HG03280 (cell line): Measurements from ENCODE around the gene BEND6.
A peak's percentile ranks its signal among the peaks of the same experiment; 100 is the strongest.

Source experiments
- ATAC-seq: cut with Tn5 transposase; IDR thresholded peaks from one replicate; pipeline ENCODE4 v1.9.1; 2021; ENCODE audit warnings: mild to moderate bottlenecking, moderate library complexity; ENCODE audit not compliant: unreplicated experiment

The BEND6 gene

GRCh38 chr6:56940463-56940862 lies 14.4 kb upstream of the BEND6 start:
- ATAC-seq: no peak

GRCh38 chr6:56940977-56941376 lies 13.9 kb upstream of the BEND6 start:
- no peak for ATAC-seq

- ATAC-seq: no peak
Measured at GRCh38 chr6:56944661-56945060, 10.2 kb upstream of the BEND6 start.

- ATAC-seq: no peak
Measured at GRCh38 chr6:56946368-56946767, 8.5 kb upstream of the BEND6 start.

- no peak for ATAC-seq
Measured at GRCh38 chr6:56947924-56948323, 7.0 kb upstream of the BEND6 start.

- no peak for ATAC-seq
Measured at GRCh38 chr6:56949265-56949664, 5.6 kb upstream of the BEND6 start.

GRCh38 chr6:56949925-56950495 lies 4.9 kb upstream of the BEND6 start:
- ATAC-seq: no peak

- ATAC-seq: no peak
Measured at GRCh38 chr6:56951049-56951831, 3.7 kb upstream of the BEND6 start.

- peak; percentile 2 for ATAC-seq
Measured at GRCh38 chr6:56953597-56954402, 1.1 kb upstream of the BEND6 start.

DNA sequence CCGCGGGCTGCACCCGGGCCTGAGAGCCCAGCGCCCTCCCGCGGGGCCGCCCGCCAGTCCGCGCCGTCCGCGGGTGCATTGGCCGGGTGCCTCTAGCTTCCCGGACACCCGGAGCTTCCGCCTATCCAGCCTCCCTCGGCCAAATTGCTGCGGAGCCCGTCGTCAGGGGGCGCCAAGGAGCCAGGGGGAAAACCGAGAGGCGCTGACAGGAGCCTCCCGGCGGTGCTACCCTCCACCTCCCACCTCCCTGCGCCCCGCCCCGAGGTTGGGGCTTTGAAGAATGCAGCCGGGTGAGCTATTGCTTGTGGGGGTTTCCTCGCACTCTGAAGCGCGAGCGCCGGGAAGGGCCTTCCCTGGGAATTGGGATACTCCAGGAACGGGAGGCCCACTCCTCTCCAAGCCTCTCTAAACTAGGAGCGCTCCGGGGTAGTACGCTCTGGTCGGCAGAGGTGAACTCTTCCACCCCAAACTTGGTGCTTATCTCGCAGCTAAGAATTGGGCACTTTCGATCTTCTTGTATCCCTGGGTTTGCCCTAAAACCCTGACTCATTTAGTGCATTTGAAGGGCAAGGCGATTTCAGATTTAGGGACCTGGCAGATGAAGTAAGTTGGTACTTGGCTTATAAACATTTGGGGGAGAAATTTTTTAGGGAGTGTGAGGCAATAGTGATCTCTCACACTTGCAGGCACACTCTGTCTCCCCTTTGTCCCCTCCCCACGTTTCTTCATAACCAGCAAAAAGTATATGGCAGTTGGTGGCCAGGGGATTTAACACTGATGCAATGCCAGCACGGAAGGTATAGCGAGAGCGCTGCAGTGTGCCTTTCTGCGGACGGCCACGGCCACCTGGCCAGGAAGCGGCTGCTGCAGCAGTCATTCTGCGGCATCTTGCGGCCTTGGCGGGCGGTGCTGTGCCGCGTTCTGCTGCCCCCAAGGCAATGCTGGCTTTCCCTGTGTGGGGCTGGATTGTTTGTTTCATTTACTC lies 556 bp downstream of the BEND6 start:
- ATAC-seq: peak; percentile 67

DNA sequence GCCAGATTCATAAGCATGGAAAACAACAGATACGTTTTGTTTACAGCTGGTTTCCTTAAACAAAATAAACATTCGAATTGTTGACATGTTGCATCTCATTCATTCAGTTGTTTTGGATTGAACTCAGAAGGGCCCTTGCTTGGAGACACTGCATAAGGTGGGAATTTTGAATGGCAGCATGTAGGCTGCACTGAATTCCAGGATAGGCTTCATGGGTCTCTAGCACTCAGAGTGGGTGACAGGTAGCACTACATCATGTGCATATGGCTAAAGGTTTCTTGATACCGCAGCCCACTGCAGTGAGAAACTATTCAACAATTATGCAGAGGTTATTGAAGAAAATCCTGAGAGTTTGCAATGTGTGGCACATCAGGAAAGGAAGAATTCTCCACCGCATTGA lies 1.6 kb downstream of the BEND6 start:
- no peak for ATAC-seq

GRCh38 chr6:56957856-56958255 lies 2.9 kb downstream of the BEND6 start:
- no peak for ATAC-seq

GRCh38 chr6:56958481-56958880 lies 3.6 kb downstream of the BEND6 start:
- ATAC-seq: no peak

GRCh38 chr6:56959094-56959493 lies 4.2 kb downstream of the BEND6 start:
- no peak for ATAC-seq

- ATAC-seq: no peak
Measured at GRCh38 chr6:56959938-56960337, 5.0 kb downstream of the BEND6 start.

GRCh38 chr6:56961151-56961550 lies 6.2 kb downstream of the BEND6 start:
- no peak for ATAC-seq

DNA sequence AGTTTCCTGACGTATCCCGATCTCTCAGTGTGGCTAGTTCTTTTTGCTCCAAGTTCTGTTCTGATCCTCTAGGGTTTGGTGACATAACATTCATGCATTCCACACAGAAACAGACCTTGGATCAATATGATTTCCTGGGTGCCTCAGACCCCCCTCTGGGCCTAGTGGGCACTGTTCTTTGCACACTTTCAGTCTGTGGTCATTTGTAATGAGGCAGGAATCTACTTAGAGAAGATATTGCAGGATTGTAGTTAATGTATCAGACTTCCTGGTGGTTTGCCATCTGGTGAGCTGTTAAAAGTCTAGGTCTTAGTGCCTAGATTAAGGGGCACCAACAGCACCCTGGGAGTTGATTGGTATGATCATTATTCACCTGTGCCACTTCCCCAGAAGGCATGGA lies 7.5 kb downstream of the BEND6 start:
- no peak for ATAC-seq

- no peak for ATAC-seq
Measured at GRCh38 chr6:56963043-56963442, 8.1 kb downstream of the BEND6 start.

DNA sequence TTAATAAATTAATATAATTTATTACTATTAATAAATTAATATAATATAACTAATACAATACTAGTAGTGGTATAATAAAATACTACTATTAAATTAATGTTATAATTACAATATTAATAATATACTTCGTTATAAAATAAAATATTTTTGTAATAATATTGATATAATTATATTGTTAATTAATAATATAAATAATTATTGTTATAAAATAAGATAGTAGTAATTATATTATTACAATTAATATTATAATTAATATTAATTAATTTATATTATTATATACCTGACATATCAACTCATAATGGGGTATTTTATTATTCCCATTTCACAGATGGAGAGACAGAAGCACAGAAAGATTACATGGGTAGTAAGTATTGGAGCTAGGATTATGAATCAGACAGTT lies 8.9 kb downstream of the BEND6 start:
- no peak for ATAC-seq

GRCh38 chr6:56965126-56965525 lies 10.2 kb downstream of the BEND6 start:
- no peak for ATAC-seq

DNA sequence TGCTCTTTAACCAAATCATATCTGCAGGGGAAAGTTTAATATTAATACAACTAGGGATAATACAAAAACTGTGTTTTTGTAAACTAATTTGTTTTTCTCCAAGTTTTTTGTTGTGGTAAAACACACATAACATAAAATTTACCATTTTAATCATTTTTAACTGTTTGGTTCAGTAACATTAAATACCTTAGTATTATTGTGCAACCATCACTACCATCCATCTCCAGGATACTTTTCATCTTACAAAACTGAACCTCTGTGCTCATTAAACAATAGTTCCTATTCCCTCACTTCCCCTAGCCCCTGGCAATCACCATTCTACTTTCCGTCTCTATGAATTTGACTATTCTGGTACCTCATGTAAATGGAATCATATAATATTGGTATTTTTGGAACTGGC lies 15.9 kb downstream of the BEND6 start:
- no peak for ATAC-seq
